ENCODE measurements around the gene KIF19. TPM values are rescaled to one million over a fixed set of nuclear protein-coding genes. Genes with fewer than 3 reads are reported as not detected.

Gene KIF19
- total RNA-seq, 6 donors from 2014 or later, result 0.46 to 13.7 (median 3.8) TPM

DNA sequence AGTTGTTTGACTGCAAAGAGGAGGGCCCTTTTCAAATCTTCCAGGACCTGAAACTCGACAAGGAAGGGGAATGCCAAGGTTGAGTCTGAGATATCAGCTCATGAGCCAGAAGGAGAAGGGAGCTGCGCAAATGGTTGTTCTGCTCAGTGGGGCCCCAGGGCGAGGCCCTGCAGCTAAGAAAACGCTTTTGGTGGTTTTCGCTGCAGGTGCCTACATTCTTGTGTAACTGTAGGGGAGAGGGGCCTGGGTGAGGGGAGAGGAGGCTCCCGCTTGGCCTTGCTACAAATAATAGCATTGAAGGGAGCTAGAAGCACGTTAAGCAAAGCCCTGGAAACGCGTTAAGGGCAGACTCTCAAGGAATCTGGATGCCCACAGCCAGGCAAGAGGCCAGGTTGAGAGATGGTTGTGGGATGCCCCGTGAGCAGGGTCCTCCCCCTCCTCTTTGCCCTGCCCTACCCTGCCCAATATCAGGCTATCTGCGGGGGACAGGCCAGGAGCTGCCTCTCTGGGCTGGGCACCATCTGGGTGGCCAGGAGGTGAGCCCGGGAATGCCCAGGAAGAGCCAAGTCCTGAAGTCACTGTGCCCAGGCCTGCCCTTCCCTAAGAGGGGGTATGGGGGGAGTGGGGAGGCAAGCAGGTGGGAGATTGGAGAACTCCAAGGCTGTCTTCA, 63.2 kb downstream of the KIF19 start:
- Histone ChIP-seq H3K4me3 (no peak overlapping the region), H3K36me3 (no peaks in the 10 kb centered on the region), H3K27me3 (no peaks in the 10 kb centered on the region), H3K9me3 (no peaks in the 10 kb centered on the region), H3K27ac (no peak overlapping the region), H3K4me1 (no peaks in the 10 kb centered on the region)
- ATAC-seq (ENCODE audit: low FRiP score in 2 of 2) (peak in 1 of 2 donors; percentile 13), DNase-seq (no peak)
- TF ChIP-seq, protein P1, sequence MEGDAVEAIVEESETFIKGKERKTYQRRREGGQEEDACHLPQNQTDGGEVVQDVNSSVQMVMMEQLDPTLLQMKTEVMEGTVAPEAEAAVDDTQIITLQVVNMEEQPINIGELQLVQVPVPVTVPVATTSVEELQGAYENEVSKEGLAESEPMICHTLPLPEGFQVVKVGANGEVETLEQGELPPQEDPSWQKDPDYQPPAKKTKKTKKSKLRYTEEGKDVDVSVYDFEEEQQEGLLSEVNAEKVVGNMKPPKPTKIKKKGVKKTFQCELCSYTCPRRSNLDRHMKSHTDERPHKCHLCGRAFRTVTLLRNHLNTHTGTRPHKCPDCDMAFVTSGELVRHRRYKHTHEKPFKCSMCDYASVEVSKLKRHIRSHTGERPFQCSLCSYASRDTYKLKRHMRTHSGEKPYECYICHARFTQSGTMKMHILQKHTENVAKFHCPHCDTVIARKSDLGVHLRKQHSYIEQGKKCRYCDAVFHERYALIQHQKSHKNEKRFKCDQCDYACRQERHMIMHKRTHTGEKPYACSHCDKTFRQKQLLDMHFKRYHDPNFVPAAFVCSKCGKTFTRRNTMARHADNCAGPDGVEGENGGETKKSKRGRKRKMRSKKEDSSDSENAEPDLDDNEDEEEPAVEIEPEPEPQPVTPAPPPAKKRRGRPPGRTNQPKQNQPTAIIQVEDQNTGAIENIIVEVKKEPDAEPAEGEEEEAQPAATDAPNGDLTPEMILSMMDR (IDR thresholded peaks at IDR 0.05), result no peak
- TF ChIP-seq POLR2A (IDR thresholded peaks at IDR 0.05), result no peak
- WGBS, 2 donors, result 59 to 77% methylated on average over 11 to 12 of the region's 12 CpGs

DNA sequence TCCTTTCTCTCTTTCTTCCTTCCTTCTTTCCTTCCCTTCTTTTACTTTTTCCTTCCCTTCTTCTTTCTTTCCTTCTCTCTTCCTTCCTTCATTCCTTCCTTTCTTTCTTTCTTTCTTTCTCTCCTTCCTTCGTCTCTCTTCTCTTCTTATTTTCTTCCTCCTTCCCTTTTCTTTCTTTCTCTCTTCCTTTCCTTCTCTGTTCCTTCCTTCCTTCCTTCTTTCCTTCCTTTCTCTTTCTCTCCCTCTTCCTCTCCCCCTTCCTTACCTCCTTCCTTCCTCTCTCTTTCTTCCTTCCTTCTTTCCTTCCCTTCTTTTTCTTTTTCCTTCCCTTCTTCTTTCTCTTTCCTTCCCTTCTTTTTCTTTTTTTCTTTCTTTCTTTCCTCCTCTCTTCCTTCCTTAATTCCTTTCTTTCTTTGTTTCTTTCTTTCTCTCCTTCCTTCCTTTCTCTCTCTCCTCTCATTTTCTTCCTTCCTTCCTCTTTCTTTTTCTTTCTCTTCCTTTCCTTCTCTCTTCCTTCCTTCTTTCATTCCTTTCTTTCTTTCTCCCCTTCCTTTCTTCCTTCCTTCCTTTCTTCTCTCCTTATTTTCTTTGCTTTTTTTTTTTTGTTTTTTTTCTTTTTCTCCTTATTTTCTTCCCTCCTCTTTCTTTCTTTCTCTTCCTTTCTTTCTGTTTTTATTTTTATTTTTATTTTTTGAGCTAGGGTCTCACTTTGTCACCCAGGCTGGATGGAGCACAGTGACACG, 64.1 kb downstream of the KIF19 start:
- Histone ChIP-seq H3K36me3 (no peaks in the 10 kb centered on the region), H3K27me3 (no peaks in the 10 kb centered on the region), H3K27ac (no peak overlapping the region), H3K9me3 (no peaks in the 10 kb centered on the region), H3K4me1 (no peaks in the 10 kb centered on the region), H3K4me3 (no peak overlapping the region)
- 84 to 88% methylated on average over 2 of the region's 2 CpGs for WGBS, 2 donors
- TF ChIP-seq POLR2AphosphoS5 (IDR thresholded peaks at IDR 0.05) (no peak), POLR2A (IDR thresholded peaks at IDR 0.05) (no peak), EP300 (IDR thresholded peaks at IDR 0.05) (no peak)
- TF ChIP-seq, protein P1 (IDR thresholded peaks at IDR 0.05), result no peak
- no peak for ATAC-seq (ENCODE audit: low FRiP score in 2 of 2)
- DNase-seq, result no peak

DNA sequence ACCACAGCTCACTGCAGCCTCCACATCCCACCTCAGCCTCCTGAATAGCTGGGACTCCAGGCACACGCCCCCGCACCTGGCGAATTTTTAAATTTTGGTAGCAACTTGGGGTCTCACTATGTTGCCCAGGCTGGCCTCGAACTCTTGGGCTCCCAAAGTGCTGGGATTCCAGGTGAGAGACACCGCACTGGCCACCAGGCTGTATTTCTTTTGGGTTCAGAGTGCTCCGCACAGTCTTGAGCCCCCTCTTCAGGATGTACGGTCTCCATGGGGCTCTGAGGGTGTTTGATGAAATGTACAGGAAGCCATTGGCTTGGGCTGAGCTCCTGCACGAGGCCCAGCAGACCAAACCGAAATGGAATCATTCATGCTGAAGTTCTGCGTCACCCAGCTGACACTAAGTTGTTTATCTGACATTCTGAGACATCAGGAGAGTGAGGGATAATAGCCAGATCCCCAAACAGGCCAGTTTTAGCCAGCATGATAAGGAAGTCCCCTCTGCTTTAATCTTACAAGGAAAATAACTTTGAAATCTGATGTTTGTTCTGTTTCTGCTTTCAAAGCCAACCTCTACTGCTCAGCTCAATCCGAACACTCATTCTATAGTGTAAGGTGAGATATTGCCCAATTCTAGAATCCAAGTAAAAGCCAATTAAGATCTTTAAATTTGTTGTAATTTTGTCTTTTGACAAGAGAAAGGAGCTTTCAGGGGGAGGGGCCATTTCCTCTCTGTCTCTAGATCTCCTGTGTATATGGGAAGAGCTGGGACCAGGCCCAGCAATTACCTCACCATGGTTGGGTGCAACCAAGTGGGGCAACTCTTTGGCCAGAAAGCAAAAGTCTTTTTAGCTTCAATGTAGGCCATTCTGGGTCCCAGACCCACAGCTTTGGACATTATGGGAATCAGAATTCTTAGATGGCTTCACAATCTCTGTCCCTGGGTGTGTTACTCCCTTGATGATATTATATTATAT, 64.9 kb downstream of the KIF19 start:
- no peak overlapping the region for H3K4me3 ChIP-seq
- H3K4me1 ChIP-seq, result no peaks in the 10 kb centered on the region
- TF ChIP-seq, protein P1 (IDR thresholded peaks at IDR 0.05), result no peak
- TF ChIP-seq EP300 (IDR thresholded peaks at IDR 0.05), result no peak
- no peak for TF ChIP-seq POLR2AphosphoS5 (IDR thresholded peaks at IDR 0.05)
- TF ChIP-seq POLR2A (IDR thresholded peaks at IDR 0.05), result no peak
- WGBS, 2 donors, result 83 to 92% methylated on average over 6 to 11 of the region's 11 CpGs
- H3K27me3 ChIP-seq, result no peaks in the 10 kb centered on the region
- no peak overlapping the region for H3K27ac ChIP-seq
- no peaks in the 10 kb centered on the region for H3K36me3 ChIP-seq
- ATAC-seq (ENCODE audit: low FRiP score in 2 of 2) (no peak), DNase-seq (no peak)
- H3K9me3 ChIP-seq, result no peaks in the 10 kb centered on the region

DNA sequence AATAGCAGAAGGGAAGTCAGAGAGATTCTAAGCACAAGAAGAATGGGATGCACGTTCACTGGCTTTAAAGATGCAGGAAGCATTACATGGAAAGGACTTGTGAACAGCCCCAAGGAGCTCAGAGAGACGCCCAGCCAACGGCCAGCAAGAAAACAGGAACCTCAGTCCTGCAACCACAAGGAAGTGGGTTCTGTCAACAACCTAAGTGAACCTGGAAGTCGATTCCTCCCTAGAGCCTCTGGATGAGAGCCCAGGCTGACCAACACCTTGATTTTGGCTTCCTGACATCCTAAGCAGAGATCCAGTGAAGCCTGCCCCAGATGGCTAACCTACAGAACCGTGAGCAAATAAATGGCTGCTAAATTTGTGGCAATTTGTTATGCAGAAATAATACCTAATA, 65.7 kb downstream of the KIF19 start:
- Histone ChIP-seq H3K4me3 (no peak overlapping the region), H3K27me3 (no peaks in the 10 kb centered on the region), H3K9me3 (no peaks in the 10 kb centered on the region), H3K27ac (no peak overlapping the region), H3K36me3 (no peaks in the 10 kb centered on the region), H3K4me1 (no peaks in the 10 kb centered on the region)
- TF ChIP-seq POLR2AphosphoS5 (IDR thresholded peaks at IDR 0.05), result no peak
- TF ChIP-seq POLR2A (IDR thresholded peaks at IDR 0.05), result no peak
- TF ChIP-seq, protein P1 (IDR thresholded peaks at IDR 0.05), result no peak
- no peak for TF ChIP-seq EP300 (IDR thresholded peaks at IDR 0.05)
- DNase-seq (no peak), ATAC-seq (ENCODE audit: low FRiP score in 2 of 2) (no peak)
- WGBS, 2 donors, result 44 to 45% methylated on average over 5 of the region's 5 CpGs
